Raji (cell line): ENCODE measurements around the gene SGPL1.

ENCODE experiments used
- POLR2A ChIP-seq: IDR thresholded peaks from 2 replicates; pipeline ENCODE4 v1.6.1; 2011; ENCODE audit warnings: low read depth, low read length, control low read depth; ENCODE audit not compliant: insufficient read depth

The SGPL1 gene

DNA sequence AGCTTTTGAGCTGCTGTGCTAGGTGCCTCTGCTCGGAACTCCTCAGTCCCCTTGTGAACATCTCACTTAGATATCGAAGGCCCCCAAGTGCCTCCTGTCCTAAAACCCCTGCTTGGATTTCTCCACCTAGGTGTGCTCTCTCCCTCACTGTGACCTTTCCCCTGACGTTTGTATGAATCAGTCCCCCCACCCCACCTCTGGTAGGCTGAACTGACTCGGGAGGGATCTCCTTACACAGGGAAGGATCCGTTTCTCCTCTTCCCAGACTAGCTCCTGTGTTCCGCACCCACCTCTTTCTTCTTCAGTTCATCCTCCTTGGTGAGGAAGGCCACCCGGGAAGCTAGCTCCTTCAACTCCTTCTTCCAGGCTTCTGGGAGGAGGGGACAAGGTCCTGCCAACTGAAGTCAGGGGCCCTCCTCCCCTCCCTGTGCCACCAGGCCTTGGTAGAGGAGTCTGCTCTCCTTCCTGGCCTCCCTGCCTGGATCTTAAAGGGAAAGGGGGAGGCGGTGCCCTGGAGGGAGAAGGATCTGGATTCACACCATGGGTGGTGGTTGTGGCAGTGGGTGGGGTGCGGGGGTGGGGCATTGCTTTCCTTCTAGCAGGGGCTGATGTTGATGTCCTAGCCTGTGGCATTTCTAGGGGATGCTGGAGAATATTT lies 37.4 kb upstream of the SGPL1 start:
- no peak for TF ChIP-seq POLR2A

DNA sequence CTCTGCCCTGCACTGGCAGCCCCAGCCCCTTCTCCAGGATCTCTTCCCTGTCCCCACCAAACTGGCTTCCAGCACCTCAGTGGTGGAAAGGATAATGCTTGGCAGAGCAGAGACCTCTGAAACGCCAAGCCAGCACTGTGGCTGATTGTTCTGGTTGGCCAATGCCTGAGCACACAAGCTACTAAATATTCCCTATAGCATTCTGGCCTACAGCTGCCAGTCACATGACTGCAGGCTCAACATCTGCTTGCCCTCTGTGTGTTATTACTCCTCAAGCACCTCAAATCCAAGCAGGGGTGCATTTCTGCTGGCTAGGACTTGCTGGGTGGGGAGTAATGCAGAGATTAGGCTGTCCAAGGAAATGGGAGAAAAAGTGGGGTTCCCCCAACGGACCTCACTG lies 36.7 kb upstream of the SGPL1 start:
- TF ChIP-seq POLR2A: no peak

DNA sequence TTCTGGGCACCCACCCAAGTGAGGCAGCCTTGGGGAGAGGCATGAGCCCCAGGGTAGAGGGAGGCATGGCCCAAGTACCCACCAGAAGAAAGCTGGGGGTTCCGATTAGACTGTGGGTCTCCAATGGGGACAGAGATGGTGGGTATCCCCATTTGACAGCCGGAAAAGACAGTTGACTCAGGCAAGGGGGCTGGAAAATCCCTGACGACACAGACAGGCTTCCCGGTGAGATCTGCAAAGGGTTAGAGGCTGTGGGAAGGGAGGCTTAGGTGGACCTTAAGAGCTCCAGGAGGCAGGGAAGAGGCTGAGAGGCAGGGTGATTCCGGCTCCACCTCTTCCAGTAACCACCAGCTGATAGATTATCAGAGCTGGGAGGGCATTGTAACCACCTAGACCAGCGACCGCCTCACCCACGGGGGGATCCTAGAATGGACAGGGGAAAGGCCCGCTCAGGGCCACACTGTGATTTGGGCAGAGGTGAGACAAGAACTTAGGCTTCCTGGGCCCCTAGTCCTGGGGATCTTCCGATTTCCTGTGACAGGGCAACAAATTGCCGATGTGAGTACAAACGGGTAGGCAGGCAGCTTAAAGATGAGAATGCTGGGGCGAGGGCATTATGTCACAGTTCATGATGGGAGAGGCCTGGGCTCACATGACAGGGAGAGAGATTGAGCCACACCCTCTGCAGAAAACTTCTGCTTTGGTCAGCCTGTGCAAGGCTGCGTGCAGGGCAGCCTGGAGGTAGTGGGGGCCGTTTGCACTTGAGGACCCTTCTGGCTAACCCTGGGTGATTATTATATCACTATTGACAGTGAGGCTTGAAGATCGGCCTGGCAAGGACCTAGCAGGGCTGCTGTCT lies 36.0 kb upstream of the SGPL1 start:
- TF ChIP-seq POLR2A: no peak

DNA sequence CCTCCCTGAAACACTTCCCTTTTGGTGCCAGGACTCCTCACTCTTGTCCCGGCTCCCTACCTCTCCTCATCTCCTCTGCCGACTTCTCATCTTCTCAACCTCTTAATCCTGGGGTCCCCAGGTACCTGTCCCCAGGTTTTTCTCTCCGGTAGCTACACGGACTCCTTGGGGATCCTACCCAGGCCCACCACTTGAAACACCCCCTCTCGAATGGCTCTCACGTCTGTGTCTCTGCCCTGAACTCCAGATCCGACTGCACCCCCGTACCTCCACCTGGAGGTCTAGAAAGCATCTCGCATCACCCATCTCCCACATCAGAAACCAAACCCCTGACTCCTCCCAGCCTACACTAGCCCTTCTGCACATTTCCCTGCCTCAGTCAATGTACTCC lies 35.4 kb upstream of the SGPL1 start:
- TF ChIP-seq POLR2A: no peak

DNA sequence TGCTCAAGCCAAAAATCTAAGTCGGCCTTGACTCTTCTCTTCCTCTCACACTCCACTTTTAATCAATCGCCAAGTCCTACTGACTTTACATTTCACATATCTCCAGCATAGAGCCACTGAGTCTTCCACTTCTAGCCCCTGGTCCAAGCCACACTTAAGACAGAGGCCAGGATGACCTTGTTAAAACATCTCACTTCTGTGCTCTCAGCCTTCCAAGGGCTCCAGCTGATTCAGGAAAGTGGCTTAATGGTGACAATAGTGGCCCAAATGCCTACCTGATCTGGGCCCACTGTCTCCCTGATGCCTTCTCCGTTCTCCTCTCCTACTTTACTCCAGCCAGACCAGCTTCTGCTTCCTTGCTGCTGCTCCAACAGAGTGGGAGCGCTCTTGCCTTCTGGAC lies 35.0 kb upstream of the SGPL1 start:
- TF ChIP-seq POLR2A: no peak

DNA sequence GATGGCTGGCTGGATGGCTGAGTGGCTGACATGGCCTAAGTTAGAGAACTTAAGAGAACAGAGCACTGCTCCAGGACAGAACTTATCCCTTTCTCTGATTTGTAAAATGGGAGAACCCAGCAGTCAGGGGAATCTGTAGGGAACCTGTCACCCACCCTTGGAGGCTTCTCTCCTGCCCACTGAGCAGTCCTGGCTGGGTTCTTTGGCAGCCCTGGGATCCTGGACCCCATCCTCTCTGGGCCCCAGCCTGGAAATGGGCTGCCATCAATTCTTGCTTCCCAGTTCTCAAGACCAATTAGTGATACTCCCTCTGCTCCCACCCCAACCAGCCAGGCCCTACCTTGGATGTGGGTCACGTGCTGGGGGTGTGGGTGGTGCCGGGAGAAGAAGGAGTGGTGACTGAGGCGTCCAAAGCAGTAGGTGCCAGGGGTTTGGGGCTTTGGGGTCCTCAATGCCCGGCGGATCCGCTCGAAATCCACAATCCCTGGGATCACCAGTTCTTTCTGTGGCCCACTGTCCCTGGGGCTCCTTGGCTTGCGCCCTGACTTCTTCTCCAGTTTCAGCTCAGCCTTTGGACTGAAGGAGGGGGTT lies 34.2 kb upstream of the SGPL1 start:
- no peak for TF ChIP-seq POLR2A

DNA sequence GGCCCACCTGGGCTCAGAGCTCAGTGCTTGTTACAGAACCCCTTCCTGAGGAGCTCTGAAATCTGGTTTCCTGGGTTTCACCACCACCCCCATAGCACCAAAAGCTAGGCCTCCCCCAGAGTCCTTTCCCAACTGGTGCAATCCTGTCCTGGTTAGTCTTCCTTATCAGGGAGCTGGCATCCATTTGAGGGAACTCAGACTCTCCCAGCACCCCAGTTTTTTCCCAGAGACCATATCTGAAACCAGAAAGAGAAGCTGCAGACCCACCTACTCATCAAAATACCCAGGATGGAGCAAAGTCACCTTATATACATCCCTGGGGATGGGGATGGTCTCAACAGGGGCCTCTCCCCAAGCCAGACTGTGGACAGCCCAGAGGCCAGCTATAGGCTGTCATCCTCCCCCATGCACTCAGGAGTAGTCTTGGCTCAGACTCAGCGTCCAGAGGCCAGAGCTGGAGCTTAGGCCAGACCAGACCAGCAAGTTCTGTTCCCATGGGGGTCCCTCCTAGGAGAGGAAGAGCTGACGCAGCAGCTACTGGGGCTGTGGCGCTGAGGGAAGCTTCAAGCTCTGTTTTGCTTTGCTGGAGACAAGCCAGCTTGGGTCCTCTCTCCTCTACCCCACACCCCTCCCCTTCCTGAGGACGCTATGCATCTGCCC lies 33.5 kb upstream of the SGPL1 start:
- TF ChIP-seq POLR2A: no peak

DNA sequence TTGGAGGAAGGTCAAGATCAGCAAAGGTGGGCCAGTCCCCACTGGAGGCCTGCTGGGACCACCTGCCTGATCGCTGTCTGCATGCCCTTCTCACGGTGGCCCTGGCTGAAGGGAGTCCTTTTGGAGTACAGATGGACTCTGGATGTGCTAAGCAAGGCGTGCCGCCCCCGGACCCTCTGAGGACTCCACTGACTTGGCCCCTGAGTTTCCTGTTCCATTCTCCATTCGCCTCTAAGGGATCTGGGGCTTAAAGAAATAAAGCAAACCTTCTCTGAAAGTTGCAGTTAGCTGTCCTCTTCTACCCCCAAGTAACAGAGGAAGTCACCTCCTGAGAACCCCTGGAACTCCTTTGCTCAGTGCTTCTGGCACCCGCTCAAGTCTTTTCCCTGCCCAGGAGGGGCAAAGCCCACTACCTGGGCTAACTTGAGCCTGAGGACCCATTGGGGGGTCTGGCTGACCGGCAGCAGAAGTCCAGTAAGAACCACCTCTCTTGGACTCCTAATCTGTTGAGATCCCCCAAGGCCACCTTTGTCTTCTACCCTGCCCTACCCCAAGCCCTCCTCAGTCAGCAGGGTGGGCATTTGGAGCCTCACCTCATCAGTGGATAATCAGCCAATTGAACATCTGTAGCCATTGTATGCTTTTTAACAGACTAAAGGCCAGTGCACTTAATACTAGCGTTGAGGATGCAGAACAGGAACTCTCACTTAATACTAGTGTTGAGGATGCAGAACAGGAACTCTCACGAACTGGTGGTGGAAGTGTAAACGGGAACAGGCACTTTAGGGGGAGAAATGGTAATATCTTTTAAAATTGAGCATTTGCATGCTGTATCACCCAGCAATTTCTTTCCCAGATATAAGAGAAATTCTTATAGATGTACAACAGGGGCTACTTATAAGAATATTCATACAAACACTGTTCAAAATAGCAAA lies 32.7 kb upstream of the SGPL1 start:
- TF ChIP-seq POLR2A: no peak

DNA sequence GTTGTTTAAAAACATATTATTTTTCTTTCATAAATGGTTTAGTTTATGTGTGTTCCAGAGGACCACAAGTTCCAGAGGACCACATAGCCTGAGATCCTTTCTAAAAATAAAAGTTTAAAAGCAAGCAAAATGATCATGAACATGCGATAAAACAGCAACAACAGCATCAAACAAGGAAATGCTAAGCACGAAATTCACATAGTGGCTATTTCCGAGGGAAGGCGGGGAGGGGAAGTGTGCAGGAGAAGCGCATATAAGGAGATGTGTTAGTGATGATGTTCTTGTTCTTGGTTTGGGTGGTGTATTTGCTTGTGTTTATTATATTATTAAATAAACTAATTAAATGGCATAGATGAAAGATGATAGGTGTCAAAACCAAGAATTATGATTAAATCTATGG lies 31.7 kb upstream of the SGPL1 start:
- TF ChIP-seq POLR2A: no peak

DNA sequence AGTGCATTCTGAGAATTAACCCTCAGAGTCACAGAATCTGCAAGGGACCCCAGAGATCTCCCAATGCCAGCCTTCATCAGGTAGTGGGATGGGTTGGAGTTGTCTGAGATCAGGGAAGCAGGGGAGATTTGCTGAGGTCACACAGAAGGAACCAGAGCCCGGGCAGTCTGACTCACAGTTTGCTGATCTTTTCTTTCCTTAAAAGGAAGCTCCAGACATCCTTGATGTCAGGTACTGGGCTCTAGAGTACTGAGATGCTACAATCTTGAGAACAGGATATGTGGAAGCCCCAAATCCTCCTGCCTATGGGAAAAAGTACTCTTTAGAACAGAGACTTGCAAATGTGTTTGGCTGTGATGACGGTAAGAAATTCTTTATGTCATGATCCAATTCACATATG lies 31.3 kb upstream of the SGPL1 start:
- no peak for TF ChIP-seq POLR2A

DNA sequence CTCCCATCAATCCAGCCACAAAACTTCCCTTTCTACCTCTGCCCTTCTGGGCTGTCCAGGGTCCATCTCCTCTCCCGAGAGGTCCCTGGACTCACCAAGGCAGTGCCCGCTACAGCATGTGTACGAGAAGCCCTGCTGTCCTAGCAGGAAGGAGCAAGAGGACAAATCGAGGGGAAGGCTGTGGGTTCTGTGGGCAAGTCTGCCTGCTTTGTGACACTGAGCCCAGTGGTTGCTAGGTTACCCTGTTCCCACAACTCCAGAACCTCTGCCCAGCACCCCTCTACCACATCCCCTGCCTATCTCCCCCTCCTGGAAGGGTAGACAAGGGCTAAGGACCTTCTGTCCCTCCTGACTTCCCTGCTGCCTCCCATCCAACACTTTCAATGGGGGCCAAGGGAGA lies 30.6 kb upstream of the SGPL1 start, which contains the start of gene TBATA:
TBATA (minus strand) TSS at position 188 of the 400 bp plus-strand sequence. CDS start 1,998 bp downstream, outside the sequence.
- no peak for TF ChIP-seq POLR2A

DNA sequence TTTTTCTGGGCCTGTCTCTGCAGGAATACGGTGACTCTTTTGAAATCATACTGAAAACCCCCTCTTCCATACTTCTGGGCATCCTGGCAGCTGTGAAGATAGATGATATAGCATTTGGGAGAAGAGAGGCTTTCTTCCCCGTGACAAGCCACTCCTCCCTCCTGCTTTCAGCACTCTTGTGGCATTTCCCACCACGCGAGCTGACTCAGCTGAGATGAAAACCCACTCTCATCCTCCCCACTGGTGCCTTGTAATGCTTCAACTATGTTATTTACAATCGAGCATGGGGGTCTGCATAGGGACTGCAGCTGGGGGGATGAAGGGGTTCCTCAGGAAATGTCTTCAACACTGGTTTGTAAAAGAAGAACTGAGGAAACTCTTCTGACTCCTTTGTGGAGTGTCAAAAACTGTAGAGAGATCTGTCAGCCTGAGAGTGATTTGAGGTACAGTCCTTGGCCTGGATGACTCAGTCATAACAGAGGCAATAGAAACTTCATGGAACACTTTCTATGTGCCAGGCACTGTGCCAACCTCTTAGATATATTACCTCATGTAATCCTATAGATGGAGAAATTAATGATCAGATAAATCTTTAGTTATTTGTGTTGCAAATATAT lies 28.8 kb upstream of the SGPL1 start:
- no peak for TF ChIP-seq POLR2A

DNA sequence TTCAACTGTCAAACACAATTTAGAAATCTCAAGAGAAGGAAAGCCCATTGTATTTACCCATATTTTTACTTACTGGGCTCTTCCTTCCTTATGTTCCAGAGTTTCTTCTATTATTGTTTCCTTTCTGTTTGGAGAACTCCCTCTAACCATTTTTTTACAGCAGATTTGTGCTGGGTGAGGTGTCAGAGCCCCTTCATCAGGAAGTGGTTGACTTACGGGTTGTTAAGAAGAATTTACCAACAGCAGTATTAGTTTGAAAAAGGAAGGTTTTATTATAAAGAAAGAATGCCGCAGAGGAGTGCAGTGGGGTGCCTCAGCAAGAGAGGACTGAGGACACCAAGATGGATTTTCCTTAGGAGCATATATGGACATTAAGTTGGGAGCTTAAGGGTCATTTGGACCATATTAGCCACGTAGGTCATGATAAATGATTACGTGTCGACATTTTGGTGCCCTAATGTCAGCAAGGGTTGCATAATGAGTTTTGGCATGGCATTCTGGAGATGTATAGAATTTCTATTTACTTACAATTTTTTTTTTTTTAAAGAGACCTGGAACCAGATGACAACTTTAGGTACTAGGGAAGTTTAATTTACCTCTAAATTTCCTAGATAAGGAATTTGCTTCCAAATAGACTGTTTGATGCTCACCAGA lies 24.2 kb upstream of the SGPL1 start:
- no peak for TF ChIP-seq POLR2A

DNA sequence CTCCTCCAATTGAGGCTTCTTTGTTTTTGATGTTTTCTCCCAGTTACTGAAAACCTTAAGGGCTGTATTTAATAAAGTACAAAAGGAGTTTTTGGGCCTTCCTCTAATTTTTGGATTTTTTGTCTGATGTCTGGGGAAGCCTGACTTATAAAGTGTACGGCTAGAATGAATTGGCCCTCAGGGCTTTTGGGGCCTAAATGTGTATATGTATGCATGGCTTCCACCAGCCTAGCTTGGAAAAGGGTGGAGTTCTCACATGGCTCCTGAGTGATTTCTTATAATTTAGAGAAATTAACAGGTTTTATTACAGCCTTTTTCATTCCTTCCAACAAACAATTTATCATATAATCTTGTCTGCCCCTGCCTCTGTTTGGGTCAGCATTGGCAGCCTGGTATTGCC lies 20.1 kb upstream of the SGPL1 start:
- no peak for TF ChIP-seq POLR2A
